Measurements from ENCODE around the gene KDM4C.

DNA sequence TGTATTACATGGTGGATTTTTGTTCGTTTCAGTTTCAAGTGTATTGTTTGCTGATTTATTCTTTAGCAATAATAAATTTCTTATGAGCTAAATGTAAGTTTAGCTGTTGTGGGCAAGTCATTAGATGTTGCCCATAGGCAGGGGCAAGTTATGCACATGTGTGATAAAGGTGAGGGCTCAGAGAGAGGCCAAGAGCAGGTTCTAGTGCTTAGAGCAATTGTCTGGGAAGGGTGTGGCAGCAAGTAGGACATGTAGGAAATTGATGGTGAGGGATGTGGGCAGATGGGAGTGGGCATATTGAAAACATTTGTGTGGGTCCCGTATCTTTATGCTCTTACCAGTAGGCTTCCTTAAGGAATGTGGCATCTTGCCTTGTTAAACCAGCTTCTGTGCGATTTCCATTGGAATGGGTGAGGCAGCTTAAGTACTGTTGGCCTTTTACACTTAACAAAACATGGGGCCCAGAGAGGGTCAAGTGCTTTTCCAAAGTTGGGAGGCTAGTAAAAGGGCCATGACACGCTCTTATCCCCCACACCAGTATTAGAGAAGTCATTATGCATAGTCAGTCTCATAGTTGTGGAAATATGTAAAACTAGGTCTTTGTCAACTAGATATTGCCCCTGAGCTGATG, 60.6 kb downstream of the KDM4C start:
- TF ChIP-seq POLR2AphosphoS5 (IDR thresholded peaks at IDR 0.05), result no peak
- TF ChIP-seq, protein P1, sequence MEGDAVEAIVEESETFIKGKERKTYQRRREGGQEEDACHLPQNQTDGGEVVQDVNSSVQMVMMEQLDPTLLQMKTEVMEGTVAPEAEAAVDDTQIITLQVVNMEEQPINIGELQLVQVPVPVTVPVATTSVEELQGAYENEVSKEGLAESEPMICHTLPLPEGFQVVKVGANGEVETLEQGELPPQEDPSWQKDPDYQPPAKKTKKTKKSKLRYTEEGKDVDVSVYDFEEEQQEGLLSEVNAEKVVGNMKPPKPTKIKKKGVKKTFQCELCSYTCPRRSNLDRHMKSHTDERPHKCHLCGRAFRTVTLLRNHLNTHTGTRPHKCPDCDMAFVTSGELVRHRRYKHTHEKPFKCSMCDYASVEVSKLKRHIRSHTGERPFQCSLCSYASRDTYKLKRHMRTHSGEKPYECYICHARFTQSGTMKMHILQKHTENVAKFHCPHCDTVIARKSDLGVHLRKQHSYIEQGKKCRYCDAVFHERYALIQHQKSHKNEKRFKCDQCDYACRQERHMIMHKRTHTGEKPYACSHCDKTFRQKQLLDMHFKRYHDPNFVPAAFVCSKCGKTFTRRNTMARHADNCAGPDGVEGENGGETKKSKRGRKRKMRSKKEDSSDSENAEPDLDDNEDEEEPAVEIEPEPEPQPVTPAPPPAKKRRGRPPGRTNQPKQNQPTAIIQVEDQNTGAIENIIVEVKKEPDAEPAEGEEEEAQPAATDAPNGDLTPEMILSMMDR (IDR thresholded peaks at IDR 0.05), result no peak
